BJ (cell line): ENCODE data around the gene ZMYND10. TPM values are rescaled to one million over a fixed set of nuclear protein-coding genes. Genes with fewer than 3 reads are reported as not detected.

Source experiments
- CTCF ChIA-PET: fragments of 350-600 bp; formaldehyde crosslinking; extraction: SDS; loops from one replicate; lab custom pipeline; 2021; ENCODE audit warnings: antibody characterized with exemption, inconsistent platforms; lab: Yijun Ruan, JAX
- POLR2A ChIA-PET: fragments of 300-600 bp; sonication (Branson Sonifier 250); formaldehyde crosslinking; extraction: SDS; loops from one replicate; lab custom pipeline; 2021; ENCODE audit warnings: antibody characterized with exemption; lab: Charles Lee
- DNase-seq: peaks from one replicate; pipeline ENCODE4 v3.0.0-alpha.2; 2011; ENCODE audit warnings: low read depth
- H3K27me3 ChIP-seq: 2 replicates; pipeline ENCODE4 v1.6.0; 2011; ENCODE audit warnings: low read length; ENCODE audit not compliant: control insufficient read depth, insufficient read depth
- H3K36me3 ChIP-seq: 2 replicates; pipeline ENCODE4 v1.5.1; 2011; ENCODE audit warnings: low read length; ENCODE audit not compliant: control insufficient read depth, insufficient read depth
- H3K4me3 ChIP-seq: 2 replicates; pipeline ENCODE4 v1.5.1; 2011; ENCODE audit warnings: low read depth, mild to moderate bottlenecking, control low read depth, low read length
- CTCF ChIP-seq: IDR thresholded peaks from 2 replicates; pipeline ENCODE4 v1.5.1; 2011; ENCODE audit warnings: low read depth, mild to moderate bottlenecking, control low read depth, inconsistent platforms, low read length, moderate library complexity; ENCODE audit not compliant: insufficient read depth
- polyA plus RNA-seq: library from polyadenylated mRNA; depleted of rRNA; stranded (reverse); fragments of >200 nt; gene quantifications from 2 replicates; pipeline ENCODE4 v1.2.3, GENCODE V29; 2011

Gene ZMYND10
- polyA plus RNA-seq, 1 experiment: 1.3 TPM

GRCh38 chr3:50347187-50347813, 1.8 kb upstream of the ZMYND10 start:
- no peak for DNase-seq
- POLR2A ChIA-PET: no interaction called here

GRCh38 chr3:50345008-50345407, 524 bp downstream of the ZMYND10 start:
- H3K36me3 ChIP-seq: peaks cover 2% of the 10 kb centered on the region; the same call in 1 of the 2 replicates
- CTCF ChIA-PET: interaction anchor here (0.9 to 7.3 kb wide), 3 partner anchors 80 to 205 kb away, joined by 3 to 98 read pairs (median 5); no protein-coding TSS in a partner anchor
- TF ChIP-seq CTCF: no peak
- peak overlapping the region; percentile 37 for H3K4me3 ChIP-seq
- POLR2A ChIA-PET: no interaction called here
- no peak for DNase-seq
- H3K27me3 ChIP-seq: no peaks in the 10 kb centered on the region

More at GRCh38 chr3:50347187-50347813, 1.8 kb upstream of the ZMYND10 start:
- Histone ChIP-seq H3K4me3 (no peak overlapping the region), H3K36me3 (peaks cover 2% of the 10 kb centered on the region; the same call in 1 of the 2 replicates), H3K27me3 (no peaks in the 10 kb centered on the region)
- peak; percentile 72 for TF ChIP-seq CTCF
- CTCF ChIA-PET: interaction anchor here (0.7 to 7.3 kb wide), 17 partner anchors 10 to 266 kb away, joined by 3 to 98 read pairs (median 3); partner anchors contain the start of gene CISH

- no peak for TF ChIP-seq CTCF
- Histone ChIP-seq H3K27me3 (no peaks in the 10 kb centered on the region), H3K4me3 (no peak overlapping the region), H3K36me3 (no peaks in the 10 kb centered on the region)
- DNase-seq: no peak
- POLR2A ChIA-PET: no interaction called here
- CTCF ChIA-PET: interaction anchor here (0.6 to 2.7 kb wide), 4 partner anchors 8 to 199 kb away, joined by 3 to 10 read pairs (median 4); partner anchors contain the start of genes CYB561D2 and NPRL2
These were observed 2.5 kb downstream of the ZMYND10 start for GRCh38 chr3:50342813-50343633.

GRCh38 chr3:50341996-50342650, 3.4 kb downstream of the ZMYND10 start:
- CTCF ChIA-PET: interaction anchor here (0.6 to 2.7 kb wide), 2 partner anchors 140 to 200 kb away, joined by 3 to 10 read pairs; no protein-coding TSS in a partner anchor
- no peaks in the 10 kb centered on the region for H3K36me3 ChIP-seq
- no peak for DNase-seq
- no peak overlapping the region for H3K4me3 ChIP-seq
- POLR2A ChIA-PET: no interaction called here
- TF ChIP-seq CTCF: no peak
- no peaks in the 10 kb centered on the region for H3K27me3 ChIP-seq
